Measurements from ENCODE around the gene ARID5A.

The ARID5A gene

DNA sequence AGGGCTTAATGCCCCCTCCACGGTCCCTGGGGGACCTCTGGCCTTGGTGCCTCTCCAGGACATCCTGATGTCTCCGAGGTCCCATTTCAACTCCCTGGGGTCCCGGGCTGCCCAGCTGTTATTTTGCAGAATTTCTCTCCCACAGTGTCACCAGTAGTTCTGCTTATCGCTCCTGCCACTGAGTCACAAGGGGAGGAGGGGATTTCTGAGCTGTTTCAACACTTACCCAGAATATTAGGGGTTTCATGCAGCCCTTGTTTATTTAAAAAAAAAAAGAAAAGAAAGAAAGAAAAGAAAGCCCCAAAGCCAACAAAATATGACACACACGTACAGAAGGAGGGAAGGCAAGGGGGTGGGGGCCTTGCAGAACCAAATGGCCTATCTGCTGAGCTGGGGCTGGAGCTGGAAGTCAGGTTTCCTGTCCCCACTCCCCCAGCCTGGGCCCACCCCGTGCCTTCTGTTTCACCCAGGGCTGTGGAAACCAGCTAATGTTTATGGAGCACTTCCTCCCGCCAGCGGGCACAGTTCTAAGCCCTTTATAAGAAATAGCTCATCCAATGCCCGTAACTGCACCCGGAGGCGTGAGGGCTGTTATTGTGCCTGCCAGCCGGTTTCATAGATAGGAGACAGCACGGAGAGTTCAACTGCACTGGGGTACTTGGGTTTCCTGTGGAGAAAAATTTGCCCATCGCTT is 8.4 kb upstream of the ARID5A start:
- no peak for DNase-seq (ENCODE audit: low spot score)

DNA sequence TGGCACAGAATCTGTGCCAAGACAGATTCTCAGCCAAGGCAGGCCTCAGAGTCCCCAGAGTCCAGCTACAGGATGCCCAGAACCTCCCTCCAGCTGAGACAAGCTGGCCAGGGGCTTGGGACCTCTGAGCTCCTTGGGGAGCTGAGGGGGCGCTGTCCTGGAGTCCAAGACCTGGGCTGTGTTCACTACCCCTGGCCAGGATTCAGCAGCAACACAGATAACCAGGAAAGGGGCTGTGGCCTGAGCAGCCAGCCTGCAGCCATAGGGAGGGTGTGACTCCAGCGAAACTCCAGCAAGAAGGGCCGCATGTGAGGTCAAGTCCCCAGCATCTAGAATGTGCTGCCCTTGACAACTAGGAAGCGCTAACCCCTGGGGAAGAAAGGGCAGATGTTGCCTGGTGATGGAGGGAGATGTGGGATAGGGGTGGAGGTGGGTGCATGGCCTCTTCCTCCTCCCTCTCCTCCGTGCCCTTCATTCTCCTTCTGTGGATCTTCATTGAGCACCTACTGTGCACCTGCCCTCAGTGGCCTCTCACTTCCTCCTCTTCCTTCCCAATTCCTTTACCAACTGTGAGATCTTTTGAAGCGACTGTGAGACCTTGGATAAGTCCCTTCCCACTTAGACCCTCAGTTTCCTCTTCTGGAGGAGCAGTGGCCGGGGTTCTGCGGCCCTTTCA is 7.7 kb upstream of the ARID5A start:
- no peak for DNase-seq (ENCODE audit: low spot score)

DNA sequence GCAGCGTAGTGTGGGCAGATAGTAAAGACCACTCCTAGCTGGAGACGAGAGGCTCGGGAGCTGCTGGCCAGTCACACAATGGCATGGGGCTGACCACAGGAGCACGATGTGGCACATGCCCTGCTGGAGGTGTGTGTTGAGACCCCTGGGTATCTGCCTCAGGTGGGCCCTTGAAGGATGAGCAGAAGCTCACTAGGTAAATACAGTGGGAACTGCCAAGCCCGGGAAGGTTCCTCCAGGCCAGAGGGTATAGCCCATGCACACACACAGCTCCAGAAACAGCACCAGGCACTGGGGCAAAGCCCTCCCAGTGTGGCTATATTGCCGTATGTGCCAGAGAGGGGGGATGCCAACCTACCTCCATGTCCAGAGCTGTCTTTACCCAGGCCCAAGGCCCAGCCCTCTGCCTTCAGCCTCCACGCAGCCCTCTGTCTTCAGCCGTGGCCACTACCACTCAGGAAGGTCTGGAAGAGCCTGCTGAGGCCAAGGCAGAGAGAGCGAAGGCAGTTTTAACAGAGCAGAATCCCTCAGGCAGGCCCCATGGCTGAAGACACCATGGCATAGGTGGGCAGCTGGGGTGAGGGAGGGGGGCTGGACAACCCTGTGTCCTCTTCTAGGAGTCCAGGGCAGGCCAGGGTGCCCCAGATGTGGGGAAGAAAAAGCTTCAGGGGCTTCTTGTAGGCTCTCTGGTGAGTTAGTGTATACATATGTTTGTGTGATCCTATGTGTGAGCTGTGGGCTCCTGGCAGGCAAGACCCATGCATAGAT is 7.0 kb upstream of the ARID5A start:
- DNase-seq (ENCODE audit: low spot score), result no peak

DNA sequence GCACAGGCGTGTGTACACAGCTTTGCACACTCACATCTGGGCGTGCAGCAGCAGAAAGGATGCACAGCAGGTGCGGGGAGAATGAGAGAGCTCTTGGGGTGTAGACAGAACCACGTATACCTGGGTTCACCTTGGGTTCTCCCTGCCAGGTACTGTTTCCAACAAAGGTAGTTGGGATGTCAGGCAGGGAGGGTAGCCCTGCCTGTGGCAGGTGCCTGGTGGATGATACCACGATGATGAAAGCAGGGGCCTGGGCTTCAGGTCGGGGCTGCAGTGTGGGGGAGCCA is 6.5 kb upstream of the ARID5A start:
- DNase-seq (ENCODE audit: low spot score), result no peak

DNA sequence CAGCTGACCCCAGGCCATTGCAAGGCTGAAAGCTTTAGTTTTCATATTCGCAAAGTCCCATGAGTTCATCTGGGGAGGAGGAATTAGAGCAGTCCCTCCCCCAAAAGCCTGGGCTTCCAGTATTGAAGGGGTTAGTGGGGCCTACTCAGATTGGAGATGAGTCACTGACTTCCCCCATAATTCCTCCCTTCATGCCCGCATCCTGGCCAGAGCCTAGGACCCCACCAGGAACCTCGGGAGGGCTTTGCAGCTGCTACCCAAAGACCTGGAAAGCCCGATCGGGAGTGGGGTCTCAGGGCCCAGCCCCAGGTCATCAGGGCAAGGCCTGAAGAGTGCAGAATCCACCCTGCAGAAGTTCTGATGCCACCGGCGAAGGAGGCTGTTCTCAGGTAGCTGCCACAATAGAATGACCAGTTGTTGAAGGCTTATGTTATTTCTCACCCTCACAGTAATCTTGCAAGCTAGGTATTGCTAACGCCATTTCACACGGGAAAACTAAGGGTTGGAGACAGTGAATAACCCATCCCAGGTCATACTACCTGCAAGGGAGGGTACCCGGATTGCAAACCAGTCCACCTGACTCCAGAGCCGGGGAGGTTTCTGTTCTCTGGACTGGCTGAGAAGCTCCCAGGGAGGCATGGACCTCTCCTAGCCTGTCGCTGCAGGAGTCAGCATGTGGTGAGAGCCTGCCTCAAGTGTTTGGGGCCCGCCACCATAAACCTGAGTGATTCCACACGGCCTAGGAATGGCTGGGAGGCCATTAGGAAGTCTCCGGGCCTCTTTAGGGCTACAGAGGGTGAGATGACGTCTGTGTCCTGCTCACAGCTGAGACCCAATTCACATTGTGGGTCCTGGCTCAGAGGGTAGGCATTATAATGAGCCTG is 5.8 kb upstream of the ARID5A start:
- no peak for DNase-seq (ENCODE audit: low spot score)

DNA sequence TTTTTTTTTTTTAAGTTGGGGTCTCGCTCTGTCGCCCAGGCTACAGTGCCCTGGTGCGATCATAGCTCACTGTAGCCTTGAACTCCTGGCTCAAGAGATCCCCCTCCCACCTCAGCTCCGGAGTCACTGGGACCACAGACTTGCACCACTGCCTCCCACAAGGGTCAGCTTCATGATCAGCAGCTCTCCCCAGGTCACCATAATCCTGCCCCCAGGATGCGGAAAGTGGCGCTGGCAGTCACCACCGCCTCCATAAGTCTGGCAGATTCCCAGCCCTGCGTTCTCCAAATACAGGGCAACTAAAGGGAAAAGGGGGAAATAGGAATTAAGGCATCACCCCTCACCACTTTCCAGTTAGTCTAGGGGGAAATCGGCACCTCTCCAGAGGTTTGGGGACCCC is 5.2 kb upstream of the ARID5A start:
- no peak for DNase-seq (ENCODE audit: low spot score)

DNA sequence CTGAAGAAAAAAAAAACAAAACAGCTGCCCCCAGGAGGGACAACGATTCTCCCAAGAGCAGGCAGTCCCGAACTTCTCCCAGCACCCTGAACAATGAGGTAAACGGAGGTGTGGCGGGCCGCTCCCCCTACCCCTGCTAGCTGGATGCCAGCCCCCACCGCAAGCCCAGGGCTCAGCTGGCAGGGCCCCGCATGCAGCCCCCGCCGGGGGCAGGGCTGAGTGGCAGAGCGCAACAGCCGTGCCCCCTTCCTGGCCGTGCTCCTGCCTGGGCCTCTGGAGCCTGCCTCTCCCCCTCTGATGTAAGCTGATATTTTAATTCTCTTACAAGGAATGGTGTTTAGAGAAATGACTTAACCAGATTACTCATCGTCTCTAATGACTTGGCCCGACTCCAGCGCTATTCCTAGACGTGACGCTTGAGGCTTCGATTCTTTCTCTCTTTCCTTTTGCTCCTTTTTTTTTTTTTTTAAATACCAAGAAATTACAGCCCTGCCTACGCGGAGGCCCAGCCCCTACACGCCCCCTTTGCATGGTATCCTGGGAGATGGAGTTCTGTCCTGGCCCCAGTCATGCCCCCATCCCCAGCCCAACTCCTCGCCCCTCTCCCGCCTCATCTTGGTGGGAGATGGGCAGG is 4.6 kb upstream of the ARID5A start:
- peak; percentile 87 for DNase-seq (ENCODE audit: low spot score)

DNA sequence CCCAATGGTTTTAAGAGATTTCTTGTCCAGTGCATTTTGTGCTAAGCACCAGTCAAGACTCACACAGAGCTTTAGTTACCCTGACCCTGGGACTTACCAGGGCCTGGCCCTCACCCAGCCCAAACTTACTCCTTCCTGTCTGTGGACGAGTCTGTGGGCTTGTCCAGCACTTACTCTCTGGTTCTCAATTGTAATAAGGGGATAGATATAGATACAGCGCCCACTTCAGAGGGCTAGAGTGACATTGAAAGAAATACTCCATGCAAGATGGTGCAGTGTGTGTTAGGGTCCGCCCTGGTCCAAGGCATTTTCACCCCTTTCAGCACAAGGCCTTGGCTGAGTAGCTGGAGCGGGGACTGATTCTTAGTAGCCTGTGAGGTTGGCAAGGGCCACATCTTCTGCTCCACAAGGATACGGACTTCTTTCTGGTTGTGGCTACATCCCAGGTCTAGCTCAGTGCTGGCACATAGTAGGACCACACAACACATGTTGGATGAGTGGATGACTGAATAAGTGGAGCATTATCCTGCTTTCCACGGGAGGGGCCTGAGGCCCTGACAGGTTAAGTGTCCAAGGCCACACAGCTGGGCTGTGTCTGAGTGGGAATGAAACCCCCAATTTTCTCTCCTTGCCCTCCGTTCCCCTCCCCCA is 3.8 kb upstream of the ARID5A start:
- DNase-seq (ENCODE audit: low spot score), result no peak

DNA sequence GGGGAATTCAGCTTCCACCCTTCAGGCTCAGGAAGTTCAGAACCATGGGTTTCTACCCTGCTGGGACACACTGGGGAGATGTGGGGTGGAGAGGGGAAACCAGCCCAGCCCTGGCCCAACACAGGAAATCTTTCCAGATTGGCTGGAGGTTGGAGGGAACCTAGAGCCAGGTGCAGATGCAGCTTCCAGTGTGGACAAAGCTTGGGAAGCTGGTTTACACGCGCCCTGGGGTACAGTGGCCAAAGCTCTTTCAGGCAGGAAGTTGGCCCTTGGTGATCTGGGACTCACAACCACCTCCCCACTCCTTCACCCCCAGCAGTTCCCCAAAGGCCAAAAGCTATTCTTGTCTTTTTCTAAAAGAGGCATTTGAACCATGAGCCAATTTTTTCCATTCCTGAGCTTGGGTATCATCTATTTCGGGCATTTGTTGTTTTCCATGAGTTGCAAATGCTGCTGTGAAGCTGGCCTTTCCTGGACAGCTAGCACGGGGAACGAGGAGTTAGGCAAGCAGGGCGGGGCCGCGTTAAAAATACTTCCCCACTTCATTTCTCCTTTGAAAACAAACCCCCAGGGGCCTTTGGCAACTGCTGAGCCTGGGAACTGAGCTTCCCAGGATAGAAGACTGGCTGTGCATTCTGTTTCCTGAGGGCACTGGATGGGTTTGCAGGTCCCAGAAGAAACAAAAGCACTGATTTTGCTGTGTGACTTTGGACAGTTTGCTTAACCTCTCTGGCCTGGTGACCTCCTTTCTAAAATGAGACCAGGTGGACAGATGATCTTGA is 3.1 kb upstream of the ARID5A start:
- DNase-seq (ENCODE audit: low spot score), result no peak

DNA sequence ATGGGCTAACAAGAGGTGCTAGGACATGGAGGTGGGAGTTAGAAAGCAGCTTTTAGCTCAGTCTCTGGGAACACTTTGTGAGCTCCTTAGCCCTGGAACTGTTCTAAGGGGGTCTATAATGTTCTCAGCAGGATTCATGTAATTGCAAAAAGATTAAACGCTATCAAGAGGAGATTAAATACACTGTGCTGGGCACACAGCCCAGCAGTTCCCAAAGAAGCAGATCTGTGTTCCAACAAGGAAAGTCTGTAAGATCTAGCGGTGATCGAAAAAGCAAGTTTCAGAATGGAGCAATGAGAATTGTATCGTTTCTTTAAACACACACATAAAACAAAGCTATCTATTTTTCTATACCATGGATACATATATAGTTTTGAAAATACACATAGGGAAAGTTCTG is 2.4 kb upstream of the ARID5A start:
- DNase-seq (ENCODE audit: low spot score), result no peak

DNA sequence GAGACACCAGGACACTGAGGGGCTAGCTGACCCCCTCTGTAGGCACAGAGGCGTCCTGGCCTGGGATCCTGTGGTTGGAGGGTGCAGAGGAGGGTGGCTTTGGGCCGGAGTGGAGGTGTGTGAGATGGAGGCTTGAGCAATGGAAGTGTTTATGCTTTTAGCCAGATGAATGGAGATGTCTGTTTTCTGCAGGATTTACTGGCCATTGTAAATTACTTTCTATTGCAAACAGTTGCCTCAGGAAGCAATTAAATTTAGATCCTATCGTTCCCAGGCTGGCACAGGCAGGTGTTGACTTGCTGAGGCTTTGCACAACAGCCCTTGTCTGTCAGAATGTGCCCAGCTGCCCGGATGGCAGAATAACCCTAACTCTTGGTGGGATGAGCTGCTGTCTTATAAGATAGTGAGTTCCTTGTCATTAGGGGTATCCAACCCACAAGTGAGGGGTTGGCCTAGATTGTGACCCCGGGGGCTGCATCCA is 1.8 kb upstream of the ARID5A start:
- DNase-seq (ENCODE audit: low spot score), result no peak

DNA sequence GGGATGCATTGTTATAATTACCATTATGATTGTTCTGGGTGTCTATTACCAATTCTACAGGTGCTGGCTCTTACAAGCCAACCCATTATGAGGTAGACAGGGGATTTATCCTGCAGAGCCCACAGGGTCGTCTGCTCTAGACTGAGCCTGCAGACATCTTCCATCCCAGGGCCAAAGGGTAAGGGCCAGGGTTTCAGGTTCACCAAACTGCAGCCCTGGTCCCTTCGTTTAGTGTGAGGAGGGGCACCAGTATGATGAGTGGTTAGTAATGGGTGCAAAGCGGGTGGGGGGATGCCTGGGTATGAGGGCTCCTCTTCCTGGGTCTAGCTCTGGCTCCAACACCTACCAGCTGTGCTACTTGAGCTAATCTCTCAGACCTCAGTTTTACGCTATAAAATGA is 1.2 kb upstream of the ARID5A start:
- no peak for DNase-seq (ENCODE audit: low spot score)

DNA sequence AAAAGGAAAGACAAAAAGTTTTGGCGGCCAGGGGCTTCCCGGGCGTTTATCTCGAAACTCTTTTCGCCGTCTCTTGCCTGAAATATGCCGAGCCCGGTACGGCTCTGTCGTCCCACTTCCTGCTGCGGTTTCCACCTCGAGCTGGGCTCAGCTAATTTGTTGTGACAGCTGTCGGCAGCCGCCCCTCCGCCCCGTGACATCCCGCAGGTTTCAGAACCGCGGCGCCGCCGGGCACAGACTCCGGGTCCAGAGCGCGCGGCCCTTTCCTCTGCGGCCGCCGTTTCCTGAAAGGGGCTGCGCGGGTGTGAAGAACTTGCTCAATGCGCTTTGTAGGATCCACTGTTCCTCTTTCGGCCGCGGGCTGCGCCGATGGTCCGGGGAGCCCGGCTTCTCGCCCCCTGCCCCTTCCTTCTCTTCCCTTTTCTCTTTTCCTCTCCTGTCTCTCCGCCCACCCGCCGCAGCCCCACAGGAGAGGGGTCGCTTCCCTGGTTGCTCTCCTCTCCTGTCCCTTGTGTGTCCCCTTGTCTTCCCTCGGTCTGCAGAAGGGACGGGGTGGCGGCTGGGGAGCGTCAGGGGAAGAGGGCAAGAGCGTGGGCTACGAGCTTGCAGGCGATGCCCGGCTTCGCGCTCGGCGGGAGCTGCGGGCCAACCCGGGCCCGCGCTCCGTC is 648 bp downstream of the ARID5A start:
- DNase-seq (ENCODE audit: low spot score), result peak; percentile 51

DNA sequence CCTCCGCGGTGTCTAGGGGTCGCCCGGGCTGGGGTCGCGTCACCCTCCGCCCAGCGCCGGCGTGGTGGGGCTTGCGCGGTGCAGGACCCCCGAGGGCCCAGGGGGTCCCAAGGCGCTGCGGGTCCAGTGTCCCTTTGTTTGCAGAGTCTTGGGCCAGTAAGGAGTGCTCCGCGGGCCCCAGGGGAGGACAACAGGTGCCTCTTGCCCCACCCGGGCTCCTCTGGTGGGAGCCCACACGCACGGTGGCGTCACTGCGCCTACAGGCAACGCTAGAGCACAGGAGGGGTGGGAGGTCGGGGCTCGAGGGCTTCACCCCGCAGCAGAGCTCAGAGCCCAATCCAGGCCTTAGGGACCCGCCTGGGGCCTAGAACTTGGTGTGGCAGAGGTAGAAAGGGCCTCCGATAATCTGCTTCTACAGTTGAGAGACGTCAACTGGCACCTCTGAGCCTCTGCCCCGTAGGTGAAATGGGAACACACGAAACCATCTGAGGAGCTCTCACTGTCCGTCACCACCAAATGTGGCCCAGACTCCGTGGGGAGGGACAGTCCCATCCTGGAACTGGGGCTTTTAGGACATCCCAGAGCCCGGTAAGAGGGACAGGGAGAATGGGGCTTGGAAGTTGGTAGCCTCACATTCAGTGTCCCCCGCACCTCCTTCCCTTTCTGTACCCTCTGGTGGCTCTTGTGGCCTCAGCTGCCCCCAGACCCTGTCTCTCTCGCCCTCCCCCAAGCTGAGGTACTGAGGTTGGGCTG is 1.4 kb downstream of the ARID5A start:
- no peak for DNase-seq (ENCODE audit: low spot score)

DNA sequence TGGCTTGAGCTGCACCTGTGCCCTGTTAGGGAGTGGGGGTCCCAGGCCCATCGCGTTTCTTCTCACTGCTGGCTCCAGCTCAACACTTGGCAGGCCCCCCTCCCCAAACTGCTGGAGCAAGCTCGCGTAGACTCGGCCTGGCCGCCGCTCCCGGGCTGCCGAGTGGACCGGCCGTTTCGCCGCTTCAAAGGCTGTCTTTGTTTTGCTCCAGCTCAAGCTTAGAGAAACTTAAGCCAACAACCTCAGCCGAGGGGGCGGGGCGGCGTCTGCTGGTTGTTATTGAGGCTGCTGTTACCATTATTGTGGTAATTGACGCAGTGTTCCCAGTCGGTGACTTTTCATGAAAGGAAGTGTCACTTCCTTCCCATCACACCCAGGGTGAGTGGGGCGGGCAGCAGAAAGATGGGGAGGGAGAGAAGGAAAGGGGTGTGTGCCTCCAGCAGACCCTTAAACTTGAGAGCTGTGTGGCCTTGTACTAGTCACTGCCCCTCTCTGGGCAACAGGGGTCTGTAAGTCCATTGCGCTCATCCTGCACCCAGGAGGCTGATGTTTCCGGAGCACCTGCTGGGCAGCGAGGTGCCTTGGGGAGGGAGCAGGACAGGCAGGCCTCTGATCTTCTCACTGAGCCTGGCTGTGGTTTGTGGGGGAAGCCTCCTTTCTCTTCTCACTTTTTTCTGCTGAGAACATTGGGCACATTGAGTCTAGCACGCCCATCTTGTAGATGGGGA is 2.1 kb downstream of the ARID5A start:
- no peak for DNase-seq (ENCODE audit: low spot score)

DNA sequence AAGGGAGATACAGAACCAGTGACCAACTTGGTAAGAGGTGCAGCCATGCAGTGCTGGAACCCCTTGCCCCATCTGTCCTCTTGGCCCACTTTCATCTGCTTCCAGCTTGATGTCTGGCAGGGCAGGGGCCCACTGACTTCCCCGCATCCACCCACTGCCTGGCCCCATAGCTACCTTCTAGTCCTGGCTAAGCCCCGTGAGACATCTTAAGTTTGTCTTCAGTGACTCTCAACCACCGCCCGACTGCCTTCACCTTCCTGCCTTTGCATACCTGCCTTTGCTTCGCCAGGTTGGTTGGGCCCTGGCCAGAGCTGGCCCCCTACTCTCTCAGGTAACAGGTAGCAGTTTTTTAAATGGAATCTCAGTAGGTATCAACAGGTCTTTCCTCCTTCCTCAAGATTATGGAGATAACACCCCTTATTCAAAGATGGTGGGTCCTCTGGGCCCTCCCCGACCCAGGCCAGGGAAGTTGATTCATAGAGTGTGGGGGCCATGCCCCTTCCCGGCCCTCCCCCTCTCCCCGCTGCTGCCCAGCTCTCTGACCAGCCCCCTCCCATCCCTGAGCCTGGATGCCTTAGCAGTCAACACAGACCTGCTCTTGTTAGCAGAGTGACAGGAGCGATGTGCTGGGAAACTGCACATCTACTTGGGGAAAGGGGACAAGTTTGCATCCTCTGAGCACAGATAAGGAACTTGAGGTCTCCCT is 2.8 kb downstream of the ARID5A start:
- DNase-seq (ENCODE audit: low spot score), result no peak

DNA sequence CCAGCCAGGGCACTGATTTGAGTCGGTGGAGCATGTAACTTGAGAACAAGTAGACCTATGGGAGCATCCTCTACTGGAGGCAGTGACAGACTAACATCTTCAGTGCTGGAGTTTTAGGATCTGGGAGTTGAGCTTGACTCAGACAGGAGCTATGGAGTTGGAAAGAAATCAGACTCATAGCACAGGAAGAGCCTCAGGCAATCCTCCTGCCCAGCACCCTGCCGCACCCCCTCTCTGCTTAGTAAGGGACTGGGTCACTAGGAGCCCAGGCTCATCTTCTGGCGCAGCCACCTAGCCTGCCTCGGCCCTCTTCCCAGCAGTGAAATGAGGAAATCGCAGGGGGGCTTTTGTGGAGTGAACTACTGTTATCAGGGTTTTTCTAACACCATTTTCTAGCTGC is 3.6 kb downstream of the ARID5A start:
- no peak for DNase-seq (ENCODE audit: low spot score)

All from D341Med (cell line).